ENCODE data around the gene ZNF480. TPM values are rescaled to one million over a fixed set of nuclear protein-coding genes. Genes with fewer than 3 reads are reported as not detected.

ZNF480 gene
- total and polyA plus RNA-seq, 2 of the 13 experiments (the other 11 are each of a cell fraction or from before 2014, with no cell fraction given) = 2.1 to 9.6 TPM

DNA sequence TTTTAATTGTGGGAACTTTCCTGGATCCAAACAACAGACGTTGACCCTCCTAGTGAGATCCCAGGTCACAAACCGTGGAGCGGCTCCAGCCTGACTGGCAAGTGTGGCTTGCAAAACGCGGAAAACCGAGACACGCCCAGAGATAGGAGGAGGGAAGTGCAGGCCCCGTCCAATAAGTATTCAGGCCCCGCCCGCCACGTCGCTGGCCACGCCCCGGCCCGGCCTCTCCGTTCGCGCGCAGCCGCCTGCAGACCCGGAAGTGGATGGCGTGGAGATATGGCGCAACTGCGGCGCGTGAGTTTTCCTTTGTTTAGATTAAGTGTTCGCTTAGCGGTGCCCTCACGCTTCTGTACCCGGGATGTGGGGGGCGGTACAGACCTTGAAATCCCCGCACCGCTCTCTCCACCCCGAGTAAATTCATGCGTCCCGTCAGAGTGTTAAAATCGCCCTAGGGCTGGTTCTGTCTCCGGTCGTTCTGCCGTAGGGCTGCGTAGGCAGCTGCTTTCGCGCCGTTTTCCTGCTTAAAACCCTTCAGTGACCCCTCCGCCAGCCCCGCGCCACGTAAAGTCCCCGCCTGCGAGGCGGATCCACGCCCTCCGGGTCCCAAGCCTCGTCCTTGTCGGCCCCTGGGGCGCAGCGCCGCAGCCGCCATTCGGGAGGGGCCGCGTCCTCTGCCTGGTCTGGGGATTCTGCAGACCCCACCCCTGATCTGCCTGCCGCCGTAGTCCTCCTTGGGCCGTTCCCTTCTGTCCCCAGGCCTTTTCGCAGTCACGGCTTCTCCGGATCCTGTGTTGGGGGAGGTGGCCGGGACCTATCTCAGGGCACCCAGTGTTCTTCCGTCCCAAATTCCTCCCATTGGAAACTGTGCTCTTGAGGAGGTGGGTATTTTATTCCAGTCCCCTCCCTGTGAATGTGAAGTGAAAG is 27.4 kb upstream of the ZNF480 start, which contains the start of gene ZNF766 (continued):
- TF ChIP-seq, protein P1, sequence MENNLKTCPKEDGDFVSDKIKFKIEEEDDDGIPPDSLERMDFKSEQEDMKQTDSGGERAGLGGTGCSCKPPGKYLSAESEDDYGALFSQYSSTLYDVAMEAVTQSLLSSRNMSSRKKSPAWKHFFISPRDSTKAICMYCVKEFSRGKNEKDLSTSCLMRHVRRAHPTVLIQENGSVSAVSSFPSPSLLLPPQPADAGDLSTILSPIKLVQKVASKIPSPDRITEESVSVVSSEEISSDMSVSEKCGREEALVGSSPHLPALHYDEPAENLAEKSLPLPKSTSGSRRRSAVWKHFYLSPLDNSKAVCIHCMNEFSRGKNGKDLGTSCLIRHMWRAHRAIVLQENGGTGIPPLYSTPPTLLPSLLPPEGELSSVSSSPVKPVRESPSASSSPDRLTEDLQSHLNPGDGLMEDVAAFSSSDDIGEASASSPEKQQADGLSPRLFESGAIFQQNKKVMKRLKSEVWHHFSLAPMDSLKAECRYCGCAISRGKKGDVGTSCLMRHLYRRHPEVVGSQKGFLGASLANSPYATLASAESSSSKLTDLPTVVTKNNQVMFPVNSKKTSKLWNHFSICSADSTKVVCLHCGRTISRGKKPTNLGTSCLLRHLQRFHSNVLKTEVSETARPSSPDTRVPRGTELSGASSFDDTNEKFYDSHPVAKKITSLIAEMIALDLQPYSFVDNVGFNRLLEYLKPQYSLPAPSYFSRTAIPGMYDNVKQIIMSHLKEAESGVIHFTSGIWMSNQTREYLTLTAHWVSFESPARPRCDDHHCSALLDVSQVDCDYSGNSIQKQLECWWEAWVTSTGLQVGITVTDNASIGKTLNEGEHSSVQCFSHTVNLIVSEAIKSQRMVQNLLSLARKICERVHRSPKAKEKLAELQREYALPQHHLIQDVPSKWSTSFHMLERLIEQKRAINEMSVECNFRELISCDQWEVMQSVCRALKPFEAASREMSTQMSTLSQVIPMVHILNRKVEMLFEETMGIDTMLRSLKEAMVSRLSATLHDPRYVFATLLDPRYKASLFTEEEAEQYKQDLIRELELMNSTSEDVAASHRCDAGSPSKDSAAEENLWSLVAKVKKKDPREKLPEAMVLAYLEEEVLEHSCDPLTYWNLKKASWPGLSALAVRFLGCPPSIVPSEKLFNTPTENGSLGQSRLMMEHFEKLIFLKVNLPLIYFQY (CRISPR knock-in tag; IDR thresholded peaks at IDR 0.05; ENCODE audit: borderline replicate concordance) = no peak
- TF ChIP-seq IKZF4 (CRISPR knock-in tag; IDR thresholded peaks at IDR 0.05; ENCODE audit: borderline replicate concordance, low read depth, not compliant biosample characterization) (no peak), ZNF230 (CRISPR knock-in tag; IDR thresholded peaks at IDR 0.05) (peak; percentile 81; the same call in 1 of the 2 replicates), CHD4 (IDR thresholded peaks at IDR 0.05; ENCODE audit: borderline replicate concordance, low read length) (no peak), ZBTB8A (CRISPR knock-in tag; IDR thresholded peaks at IDR 0.05; ENCODE audit: borderline replicate concordance, low read depth) (peak; percentile 51; the same call in 1 of the 2 replicates), ZKSCAN5 (CRISPR knock-in tag; IDR thresholded peaks at IDR 0.05) (no peak), ZSCAN22 (CRISPR knock-in tag; IDR thresholded peaks at IDR 0.05) (peak; percentile 30; the same call in 1 of the 2 replicates), ZNF839 (CRISPR knock-in tag; IDR thresholded peaks at IDR 0.05; ENCODE audit: borderline replicate concordance) (no peak), FOXK2 (IDR thresholded peaks at IDR 0.05) (no peak), GATAD1 (CRISPR knock-in tag; IDR thresholded peaks at IDR 0.05) (peak; percentile 77), ZNF180 (CRISPR knock-in tag; IDR thresholded peaks at IDR 0.05; ENCODE audit: borderline replicate concordance, low read depth) (no peak), ISX (CRISPR knock-in tag; conservative IDR thresholded peaks at IDR 0.05) (no peak), ZNF333 (CRISPR knock-in tag; IDR thresholded peaks at IDR 0.05; ENCODE audit: borderline replicate concordance) (no peak)
- TF ChIP-seq, protein P2, sequence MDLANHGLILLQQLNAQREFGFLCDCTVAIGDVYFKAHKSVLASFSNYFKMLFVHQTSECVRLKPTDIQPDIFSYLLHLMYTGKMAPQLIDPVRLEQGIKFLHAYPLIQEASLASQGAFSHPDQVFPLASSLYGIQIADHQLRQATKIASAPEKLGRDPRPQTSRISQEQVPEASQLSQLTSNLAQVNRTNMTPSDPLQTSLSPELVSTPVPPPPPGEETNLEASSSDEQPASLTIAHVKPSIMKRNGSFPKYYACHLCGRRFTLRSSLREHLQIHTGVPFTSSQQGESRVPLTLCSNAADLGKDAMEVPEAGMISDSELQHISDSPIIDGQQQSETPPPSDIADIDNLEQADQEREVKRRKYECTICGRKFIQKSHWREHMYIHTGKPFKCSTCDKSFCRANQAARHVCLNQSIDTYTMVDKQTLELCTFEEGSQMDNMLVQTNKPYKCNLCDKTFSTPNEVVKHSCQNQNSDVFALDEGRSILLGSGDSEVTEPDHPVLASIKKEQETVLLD (CRISPR knock-in tag; IDR thresholded peaks at IDR 0.05; ENCODE audit: low read depth) = no peak
- TF ChIP-seq, protein P3, sequence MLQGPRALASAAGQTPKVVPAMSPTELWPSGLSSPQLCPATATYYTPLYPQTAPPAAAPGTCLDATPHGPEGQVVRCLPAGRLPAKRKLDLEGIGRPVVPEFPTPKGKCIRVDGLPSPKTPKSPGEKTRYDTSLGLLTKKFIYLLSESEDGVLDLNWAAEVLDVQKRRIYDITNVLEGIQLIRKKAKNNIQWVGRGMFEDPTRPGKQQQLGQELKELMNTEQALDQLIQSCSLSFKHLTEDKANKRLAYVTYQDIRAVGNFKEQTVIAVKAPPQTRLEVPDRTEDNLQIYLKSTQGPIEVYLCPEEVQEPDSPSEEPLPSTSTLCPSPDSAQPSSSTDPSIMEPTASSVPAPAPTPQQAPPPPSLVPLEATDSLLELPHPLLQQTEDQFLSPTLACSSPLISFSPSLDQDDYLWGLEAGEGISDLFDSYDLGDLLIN (CRISPR knock-in tag; IDR thresholded peaks at IDR 0.05; ENCODE audit: borderline replicate concordance) = no peak
- TF ChIP-seq, protein P4, sequence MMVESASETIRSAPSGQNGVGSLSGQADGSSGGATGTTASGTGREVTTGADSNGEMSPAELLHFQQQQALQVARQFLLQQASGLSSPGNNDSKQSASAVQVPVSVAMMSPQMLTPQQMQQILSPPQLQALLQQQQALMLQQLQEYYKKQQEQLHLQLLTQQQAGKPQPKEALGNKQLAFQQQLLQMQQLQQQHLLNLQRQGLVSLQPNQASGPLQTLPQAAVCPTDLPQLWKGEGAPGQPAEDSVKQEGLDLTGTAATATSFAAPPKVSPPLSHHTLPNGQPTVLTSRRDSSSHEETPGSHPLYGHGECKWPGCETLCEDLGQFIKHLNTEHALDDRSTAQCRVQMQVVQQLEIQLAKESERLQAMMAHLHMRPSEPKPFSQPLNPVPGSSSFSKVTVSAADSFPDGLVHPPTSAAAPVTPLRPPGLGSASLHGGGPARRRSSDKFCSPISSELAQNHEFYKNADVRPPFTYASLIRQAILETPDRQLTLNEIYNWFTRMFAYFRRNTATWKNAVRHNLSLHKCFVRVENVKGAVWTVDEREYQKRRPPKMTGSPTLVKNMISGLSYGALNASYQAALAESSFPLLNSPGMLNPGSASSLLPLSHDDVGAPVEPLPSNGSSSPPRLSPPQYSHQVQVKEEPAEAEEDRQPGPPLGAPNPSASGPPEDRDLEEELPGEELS (CRISPR knock-in tag; IDR thresholded peaks at IDR 0.05) = peak; percentile 54; the same call in 1 of the 2 replicates
- TF ChIP-seq, protein P5, sequence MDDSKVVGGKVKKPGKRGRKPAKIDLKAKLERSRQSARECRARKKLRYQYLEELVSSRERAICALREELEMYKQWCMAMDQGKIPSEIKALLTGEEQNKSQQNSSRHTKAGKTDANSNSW (CRISPR knock-in tag; IDR thresholded peaks at IDR 0.05; ENCODE audit: borderline replicate concordance) = no peak

All from HepG2 (cell line).